Left kidney (tissue), 2 donors: Measurements from ENCODE around the gene SEL1L2. TPM values are rescaled to one million over a fixed set of nuclear protein-coding genes. Genes with fewer than 3 reads are reported as not detected.

ENCODE experiments used
- DNase-seq: peaks from one replicate; pipeline ENCODE4 v3.0.0-alpha.2; 2013
- polyA plus RNA-seq: library from polyadenylated mRNA; unstranded; fragments of 120-200 nt; gene quantifications from one replicate; pipeline ENCODE4 v1.2.1, GENCODE V29; 2013; ENCODE audit not compliant: insufficient read length

The SEL1L2 gene
- polyA plus RNA-seq, 1 donor: not detected

GRCh38 chr20:13816757-13817156 is 173.7 kb downstream of the SEL1L2 start:
- no peak for DNase-seq

- DNase-seq: no peak
Measured at GRCh38 chr20:13814672-13815071, 175.7 kb downstream of the SEL1L2 start.

- no peak for DNase-seq
Measured at GRCh38 chr20:13813910-13814309, 176.5 kb downstream of the SEL1L2 start.

GRCh38 chr20:13810446-13810845 is 180.0 kb downstream of the SEL1L2 start:
- DNase-seq: no peak

DNA sequence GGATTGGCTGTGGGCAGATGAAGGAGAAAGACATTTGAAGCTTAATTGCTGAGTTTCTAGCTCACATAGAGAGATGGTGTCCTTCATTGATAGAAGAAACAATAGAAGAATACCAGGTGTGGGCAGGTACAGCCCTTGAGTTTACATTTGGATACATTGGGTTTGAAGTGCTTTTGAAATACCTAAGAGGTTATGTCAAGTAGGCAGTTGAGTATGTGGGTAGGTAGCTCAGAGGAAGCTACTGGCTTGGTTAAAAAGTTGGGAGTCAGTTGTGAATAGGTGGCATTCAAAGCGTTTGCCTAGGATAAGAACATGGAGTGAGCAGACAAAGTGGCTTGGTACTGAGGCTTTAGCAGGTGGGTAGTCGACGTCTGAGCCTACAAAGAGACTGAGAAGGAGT is 180.6 kb downstream of the SEL1L2 start:
- DNase-seq: no peak

DNA sequence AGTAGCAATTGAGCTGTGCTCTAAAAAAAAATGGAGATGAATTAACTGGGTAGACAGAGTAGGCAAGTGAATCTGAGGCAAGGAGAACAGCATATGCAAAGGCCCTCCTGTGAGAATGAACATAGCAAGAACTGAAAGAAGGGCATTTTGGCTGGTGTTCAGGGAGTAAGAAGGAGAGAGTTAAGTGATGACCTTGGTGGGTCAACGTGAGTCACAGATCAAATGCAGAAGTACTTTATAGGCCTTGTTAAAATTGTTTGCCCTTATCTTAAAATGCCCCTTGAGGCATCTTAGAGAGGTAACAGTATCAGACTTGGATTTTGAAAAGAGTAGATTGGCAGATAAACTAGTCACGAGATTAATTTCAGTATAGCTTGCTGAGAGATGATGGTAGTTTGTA is 181.0 kb downstream of the SEL1L2 start:
- DNase-seq: no peak

- DNase-seq: no peak
Measured at GRCh38 chr20:13800728-13801134, 189.7 kb downstream of the SEL1L2 start.

DNA sequence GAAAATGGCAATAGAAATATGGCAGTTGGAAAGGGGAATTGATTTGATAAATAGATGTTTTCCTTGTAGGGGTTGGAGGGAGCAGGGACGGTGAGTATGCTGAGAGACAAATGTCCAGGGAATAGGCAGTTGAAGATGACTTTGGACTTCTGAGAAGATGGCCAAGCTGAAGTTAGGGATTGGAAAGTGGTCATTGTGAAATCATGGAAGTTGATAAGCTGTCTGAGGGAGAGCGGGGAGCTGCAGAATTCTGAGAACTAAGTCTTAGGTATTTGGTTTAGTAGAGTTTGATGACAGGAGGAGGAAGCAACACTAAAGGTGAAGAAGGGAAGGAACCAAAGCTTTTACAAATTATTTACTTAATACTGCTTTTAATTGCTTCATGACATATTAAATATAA is 190.4 kb downstream of the SEL1L2 start:
- no peak for DNase-seq

Other genes starting within 250 kb of the SEL1L2 start
- gene ESF1, start 205.7 kb downstream of the SEL1L2 start, polyA plus RNA-seq: 33.6 TPM
- 36.8 TPM for gene NDUFAF5, start 205.6 kb downstream of the SEL1L2 start, polyA plus RNA-seq
- 17.2 TPM for gene MACROD2, start 4.9 kb upstream of the SEL1L2 start, polyA plus RNA-seq